A549 (cell line): Measurements from ENCODE around the gene PIK3R6. TPM values are rescaled to one million over a fixed set of nuclear protein-coding genes. Genes with fewer than 3 reads are reported as not detected.
A peak's percentile ranks its signal among the peaks of the same experiment; 100 is the strongest.

Experiments
- ATAC-seq, 2 experiments: fragments of 200-7000 bp in 1 of 2; fragments of >200 bp in 1 of 2; cut with Nextera tagmentation in 1 of 2; cut with Tn5 transposase in 1 of 2; 3 replicates each; pipeline versions ENCODE4 v1.8.0 to v1.9.1; 2018 to 2020; ENCODE audit warnings: mild to moderate bottlenecking in 1 of 2, moderate library complexity in 1 of 2
- CTCF ChIA-PET: fragments of 300-600 bp; sonication (Branson Sonifier 250); formaldehyde crosslinking; extraction: SDS; loops from one replicate; lab custom pipeline; 2021; ENCODE audit warnings: antibody characterized with exemption, inconsistent platforms; lab: Yijun Ruan, JAX
- POLR2A ChIA-PET: fragments of 350-600 bp; formaldehyde crosslinking; extraction: SDS; loops from one replicate; lab custom pipeline; 2021; ENCODE audit warnings: antibody characterized with exemption, inconsistent platforms; lab: Yijun Ruan, JAX
- DNase-seq, 2 experiments: peaks; one replicate each; pipeline versions ENCODE4 v3.0.0 to v3.0.0-alpha.2; 2011 to 2016; ENCODE audit warnings: low read depth in 1 of 2, low spot score in 1 of 2
- FAIRE-seq: peaks from 2 replicates; lab custom pipeline; 2011; peaks lifted over from hg19 to GRCh38; lab: Jason Lieb, UNC
- H3K27ac ChIP-seq, 2 experiments: fragments of >200 bp; sonication (Bioruptor Twin); formaldehyde crosslinking; 3 replicates each; pipeline ENCODE4 v1.5.1; 2016 to 2017
- H3K4me1 ChIP-seq: fragments of >200 bp; sonication (Bioruptor Twin); formaldehyde crosslinking; 3 replicates; pipeline ENCODE4 v1.6.1; 2016
- H3K4me2 ChIP-seq: fragments of >200 bp; sonication (Bioruptor Twin); formaldehyde crosslinking; 3 replicates; pipeline ENCODE4 v1.6.1; 2016
- H3K4me3 ChIP-seq: fragments of >200 bp; sonication (Bioruptor Twin); formaldehyde crosslinking; 3 replicates; pipeline ENCODE4 v1.5.1; 2016
- H3K9me3 ChIP-seq: fragments of >200 bp; sonication (Bioruptor Twin); formaldehyde crosslinking; 3 replicates; pipeline ENCODE4 v1.6.1; 2016
- BHLHE40 ChIP-seq: IDR thresholded peaks from 2 replicates; pipeline ENCODE4 v1.6.1; 2012; ENCODE audit warnings: low read depth, low read length, inconsistent platforms
- EHF ChIP-seq: fragments of 250-450 bp; sonication (Bioruptor Pico); IDR thresholded peaks from 2 replicates; pipeline ENCODE4 v1.5.0; 2020; ENCODE audit warnings: mild to moderate bottlenecking
- EHMT2 ChIP-seq: fragments of 200-600 bp; sonication (generic); IDR thresholded peaks from 2 replicates; pipeline ENCODE4 v1.6.1; 2016; ENCODE audit warnings: antibody characterized with exemption, low read depth, mild to moderate bottlenecking, moderate library complexity
- EP300 ChIP-seq, 2 experiments: fragments of >200 bp; sonication (Bioruptor Twin); formaldehyde crosslinking; IDR thresholded peaks; 2 replicates in 1 of 2; 3 replicates in 1 of 2; pipeline ENCODE4 v1.6.1; 2016 to 2017
- FOXS1 ChIP-seq: fragments of 250-450 bp; sonication (Bioruptor Pico); IDR thresholded peaks from 2 replicates; pipeline ENCODE4 v1.5.0; 2020; ENCODE audit warnings: mild to moderate bottlenecking, moderate library complexity
- HOXA7 ChIP-seq: fragments of 250-450 bp; sonication (Bioruptor Pico); IDR thresholded peaks from 2 replicates; pipeline ENCODE4 v1.5.0; 2020; ENCODE audit warnings: mild to moderate bottlenecking, moderate library complexity
- HOXB13 ChIP-seq: fragments of 250-450 bp; sonication (Bioruptor Pico); IDR thresholded peaks from 2 replicates; pipeline ENCODE4 v1.5.0; 2020; ENCODE audit warnings: low read depth, mild to moderate bottlenecking, moderate library complexity
- HOXB5 ChIP-seq: fragments of 250-450 bp; sonication (Bioruptor Pico); IDR thresholded peaks from 2 replicates; pipeline ENCODE4 v1.5.0; 2020; ENCODE audit warnings: mild to moderate bottlenecking, moderate library complexity
- KDM1A ChIP-seq: fragments of 200-600 bp; sonication (generic); IDR thresholded peaks from 2 replicates; pipeline ENCODE4 v1.6.1; 2016; ENCODE audit warnings: low read depth, mild to moderate bottlenecking
- MAFK ChIP-seq: fragments of 450-650 bp; IDR thresholded peaks from 2 replicates; pipeline ENCODE4 v1.6.1; 2014; ENCODE audit not compliant: partially characterized antibody
- MAZ ChIP-seq: fragments of 150-350 bp; IDR thresholded peaks from 2 replicates; pipeline ENCODE4 v1.6.1; 2014; ENCODE audit warnings: antibody characterized with exemption, low read depth, low read length, borderline replicate concordance
- PHF8 ChIP-seq: fragments of 200-600 bp; sonication (generic); IDR thresholded peaks from 2 replicates; pipeline ENCODE4 v1.6.1; 2016; ENCODE audit warnings: low read depth, mild to moderate bottlenecking, antibody characterized with exemption, moderate library complexity, borderline replicate concordance
- POLR2A ChIP-seq: IDR thresholded peaks from 2 replicates; pipeline ENCODE4 v1.6.1; 2012; ENCODE audit warnings: mild to moderate bottlenecking, low read length
- SMC3 ChIP-seq: fragments of >200 bp; sonication (Bioruptor Twin); formaldehyde crosslinking; IDR thresholded peaks from 3 replicates; pipeline ENCODE4 v1.6.1; 2018; ENCODE audit warnings: inconsistent platforms
- WGBS: methylation state at CpG from one replicate; pipeline ENCODE4 v1.1.6; 2017; ENCODE audit errors: missing lambda C conversion rate; 5-methylcytosine and 5-hydroxymethylcytosine counted together
- polyA plus RNA-seq, 4 experiments: library from polyadenylated mRNA; depleted of rRNA in 3 of 4; stranded (reverse); fragments of >200 nt; fragmentation: RNase III in 1 of 4; extraction: RNeasy Plus Mini Kit Qiagen cat#74134 plus additional on column Dnase treatment in 1 of 4; gene quantifications; 2 replicates in 3 of 4; 3 replicates in 1 of 4; pipeline ENCODE4 v1.2.3, GENCODE V29; 2011 to 2017
- TF ChIP-seq, protein P1 (sequence below): fragments of 200-600 bp; sonication (generic); IDR thresholded peaks from 2 replicates; pipeline ENCODE4 v1.6.1; 2016; ENCODE audit warnings: antibody characterized with exemption, mild to moderate bottlenecking, moderate library complexity
- TF ChIP-seq, protein P2 (sequence below): fragments of 250-450 bp; sonication (Bioruptor Pico); IDR thresholded peaks from 2 replicates; pipeline ENCODE4 v1.5.0; 2021; ENCODE audit warnings: mild to moderate bottlenecking, moderate library complexity, borderline replicate concordance

Gene PIK3R6
- polyA plus RNA-seq, 2 of the 4 experiments (the other 2 are of a cell fraction), result not detected

DNA sequence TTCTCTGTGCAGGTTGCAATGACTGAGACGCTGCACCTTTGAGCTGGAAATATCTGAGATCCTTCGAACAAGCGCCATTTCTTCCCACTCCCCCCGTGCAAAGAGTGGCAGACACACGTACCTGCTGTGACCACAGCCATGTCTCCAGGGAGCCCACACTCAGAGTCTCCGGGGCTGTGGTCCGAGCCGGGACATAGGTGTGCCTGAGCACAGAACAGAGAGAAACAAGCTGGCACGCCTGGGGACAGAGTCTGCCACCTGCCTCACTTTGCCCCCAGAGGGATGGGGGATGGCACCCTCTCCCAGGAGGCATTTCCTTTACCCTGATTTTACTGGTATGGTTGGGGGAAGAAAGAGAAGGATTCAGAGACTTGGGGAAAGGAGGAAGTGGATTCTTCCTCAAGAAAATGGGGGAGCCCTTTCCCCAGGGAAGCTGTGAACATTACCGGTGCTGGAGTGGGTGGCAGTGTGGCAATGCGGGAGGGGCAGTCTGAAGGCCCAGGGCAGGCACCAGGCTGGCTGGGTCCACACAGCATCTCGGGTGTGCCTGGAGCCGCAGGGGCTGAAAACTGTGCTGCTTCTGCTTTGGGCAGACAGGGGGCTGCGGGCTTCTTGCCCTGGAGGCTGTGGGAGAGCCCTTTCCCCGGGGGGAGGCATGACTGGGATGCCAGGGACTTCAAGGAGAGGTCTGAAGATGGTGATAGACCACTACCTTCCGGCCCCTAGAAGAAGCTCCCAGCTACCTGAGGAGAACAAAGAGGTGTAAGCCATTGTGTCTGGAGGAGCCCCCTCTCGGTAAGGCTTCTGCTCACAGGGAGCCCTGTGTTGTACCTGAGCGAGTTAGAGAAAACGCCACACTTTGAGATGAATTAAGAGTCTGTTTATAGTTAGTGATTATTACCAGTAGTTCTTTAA, 6.6 kb upstream of the PIK3R6 start:
- peak in 1 of 2 experiments; percentile 21; a peak in 1 of 6 replicates for ATAC-seq
- no peak overlapping the region for H3K27ac ChIP-seq
- 51% methylated on average over 19 of the region's 19 CpGs for WGBS
- H3K4me2 ChIP-seq, result no peak overlapping the region
- ChIA-PET POLR2A (no interaction called here), CTCF (interaction anchor here (1.0 to 4.5 kb wide), 4 partner anchors 15 to 41 kb away, joined by 3 to 31 read pairs (median 8); no protein-coding TSS in a partner anchor)
- DNase-seq, result no peak
- no peak for FAIRE-seq
- no peaks in the 10 kb centered on the region for H3K9me3 ChIP-seq
- no peak for TF ChIP-seq MAFK
- no peak for TF ChIP-seq MAZ
- no peak for TF ChIP-seq HOXA7
- no peak for TF ChIP-seq SMC3
- TF ChIP-seq FOXS1 (CRISPR knock-in tag), result no peak
- no peak for TF ChIP-seq EP300 (IDR thresholded peaks at IDR 0.05)
- no peak for TF ChIP-seq BHLHE40
- TF ChIP-seq, all 56 proteins: peak for 0
- Histone ChIP-seq H3K4me3 (no peak overlapping the region), H3K4me1 (peaks cover 7% of the 10 kb centered on the region)

DNA sequence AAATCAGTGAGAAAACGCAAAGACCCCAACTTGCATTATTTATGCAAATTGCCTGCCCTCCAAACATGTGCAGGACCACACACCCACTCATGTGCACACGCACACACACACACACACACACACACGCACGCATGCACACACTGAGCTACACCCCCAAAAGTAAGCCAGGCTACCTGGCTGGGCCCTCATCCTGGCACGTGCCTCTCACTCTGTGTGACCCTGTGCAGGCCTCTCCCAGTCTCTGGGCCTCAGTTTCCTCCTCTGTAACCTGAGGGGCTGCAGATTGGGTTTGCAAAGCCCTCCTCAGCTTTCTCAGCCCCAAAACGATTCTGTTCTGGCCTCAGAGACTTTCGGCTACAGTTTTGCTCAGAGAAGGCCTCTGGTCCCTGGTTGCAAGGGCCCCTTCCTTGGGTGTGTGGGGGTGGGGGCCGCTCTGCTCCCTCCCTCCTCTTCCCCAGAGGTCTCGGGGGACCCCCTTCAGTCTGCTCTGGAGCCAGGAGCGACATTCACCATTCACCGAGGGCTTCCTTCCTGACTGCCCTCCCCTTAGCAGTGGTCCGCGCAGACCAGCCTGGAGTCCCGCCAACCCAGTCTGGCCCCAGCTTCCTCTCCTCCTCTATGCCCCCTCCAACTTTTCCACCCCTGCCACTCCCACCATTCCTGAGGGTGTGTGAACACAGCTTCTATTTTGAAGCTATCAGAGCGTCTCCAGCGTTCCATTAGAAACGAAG, 5.4 kb upstream of the PIK3R6 start:
- Histone ChIP-seq H3K4me2 (no peak overlapping the region), H3K4me3 (no peak overlapping the region), H3K27ac (no peak overlapping the region), H3K9me3 (no peaks in the 10 kb centered on the region), H3K4me1 (peaks cover 7% of the 10 kb centered on the region)
- ATAC-seq (no peak), DNase-seq (no peak), FAIRE-seq (no peak)
- WGBS, result 86% methylated on average over 17 of the region's 17 CpGs
- TF ChIP-seq, protein P1, sequence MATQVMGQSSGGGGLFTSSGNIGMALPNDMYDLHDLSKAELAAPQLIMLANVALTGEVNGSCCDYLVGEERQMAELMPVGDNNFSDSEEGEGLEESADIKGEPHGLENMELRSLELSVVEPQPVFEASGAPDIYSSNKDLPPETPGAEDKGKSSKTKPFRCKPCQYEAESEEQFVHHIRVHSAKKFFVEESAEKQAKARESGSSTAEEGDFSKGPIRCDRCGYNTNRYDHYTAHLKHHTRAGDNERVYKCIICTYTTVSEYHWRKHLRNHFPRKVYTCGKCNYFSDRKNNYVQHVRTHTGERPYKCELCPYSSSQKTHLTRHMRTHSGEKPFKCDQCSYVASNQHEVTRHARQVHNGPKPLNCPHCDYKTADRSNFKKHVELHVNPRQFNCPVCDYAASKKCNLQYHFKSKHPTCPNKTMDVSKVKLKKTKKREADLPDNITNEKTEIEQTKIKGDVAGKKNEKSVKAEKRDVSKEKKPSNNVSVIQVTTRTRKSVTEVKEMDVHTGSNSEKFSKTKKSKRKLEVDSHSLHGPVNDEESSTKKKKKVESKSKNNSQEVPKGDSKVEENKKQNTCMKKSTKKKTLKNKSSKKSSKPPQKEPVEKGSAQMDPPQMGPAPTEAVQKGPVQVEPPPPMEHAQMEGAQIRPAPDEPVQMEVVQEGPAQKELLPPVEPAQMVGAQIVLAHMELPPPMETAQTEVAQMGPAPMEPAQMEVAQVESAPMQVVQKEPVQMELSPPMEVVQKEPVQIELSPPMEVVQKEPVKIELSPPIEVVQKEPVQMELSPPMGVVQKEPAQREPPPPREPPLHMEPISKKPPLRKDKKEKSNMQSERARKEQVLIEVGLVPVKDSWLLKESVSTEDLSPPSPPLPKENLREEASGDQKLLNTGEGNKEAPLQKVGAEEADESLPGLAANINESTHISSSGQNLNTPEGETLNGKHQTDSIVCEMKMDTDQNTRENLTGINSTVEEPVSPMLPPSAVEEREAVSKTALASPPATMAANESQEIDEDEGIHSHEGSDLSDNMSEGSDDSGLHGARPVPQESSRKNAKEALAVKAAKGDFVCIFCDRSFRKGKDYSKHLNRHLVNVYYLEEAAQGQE, result no peak
- TF ChIP-seq KDM1A (no peak), EHF (no peak), HOXB5 (CRISPR knock-in tag) (no peak), HOXB13 (CRISPR knock-in tag) (no peak), PHF8 (no peak), POLR2A (no peak), HOXA7 (no peak), SMC3 (no peak), EHMT2 (no peak)
- TF ChIP-seq, protein P2, sequence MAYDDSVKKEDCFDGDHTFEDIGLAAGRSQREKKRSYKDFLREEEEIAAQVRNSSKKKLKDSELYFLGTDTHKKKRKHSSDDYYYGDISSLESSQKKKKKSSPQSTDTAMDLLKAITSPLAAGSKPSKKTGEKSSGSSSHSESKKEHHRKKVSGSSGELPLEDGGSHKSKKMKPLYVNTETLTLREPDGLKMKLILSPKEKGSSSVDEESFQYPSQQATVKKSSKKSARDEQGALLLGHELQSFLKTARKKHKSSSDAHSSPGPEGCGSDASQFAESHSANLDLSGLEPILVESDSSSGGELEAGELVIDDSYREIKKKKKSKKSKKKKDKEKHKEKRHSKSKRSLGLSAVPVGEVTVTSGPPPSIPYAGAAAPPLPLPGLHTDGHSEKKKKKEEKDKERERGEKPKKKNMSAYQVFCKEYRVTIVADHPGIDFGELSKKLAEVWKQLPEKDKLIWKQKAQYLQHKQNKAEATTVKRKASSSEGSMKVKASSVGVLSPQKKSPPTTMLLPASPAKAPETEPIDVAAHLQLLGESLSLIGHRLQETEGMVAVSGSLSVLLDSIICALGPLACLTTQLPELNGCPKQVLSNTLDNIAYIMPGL, result no peak
- CTCF ChIA-PET, result interaction anchor here (1.0 to 4.5 kb wide), 4 partner anchors 16 to 124 kb away, joined by 3 to 31 read pairs (median 8); no protein-coding TSS in a partner anchor
- POLR2A ChIA-PET, result interaction anchor here (0.7 kb wide), 1 partner anchor 9 kb away, joined by 3 read pairs; no protein-coding TSS in a partner anchor
